HS-27A (cell line): ENCODE measurements around the gene KCNT1.
"Not testable (repeated sequence)": the region's sequence is repeated elsewhere in the genome, so short reads cannot be mapped to it uniquely, and the experiment has no call there.

ENCODE experiments used
- DNase-seq: peaks from one replicate; pipeline ENCODE4 v3.0.0-alpha.2; 2012; ENCODE audit warnings: low read depth, missing footprints

The KCNT1 gene

DNA sequence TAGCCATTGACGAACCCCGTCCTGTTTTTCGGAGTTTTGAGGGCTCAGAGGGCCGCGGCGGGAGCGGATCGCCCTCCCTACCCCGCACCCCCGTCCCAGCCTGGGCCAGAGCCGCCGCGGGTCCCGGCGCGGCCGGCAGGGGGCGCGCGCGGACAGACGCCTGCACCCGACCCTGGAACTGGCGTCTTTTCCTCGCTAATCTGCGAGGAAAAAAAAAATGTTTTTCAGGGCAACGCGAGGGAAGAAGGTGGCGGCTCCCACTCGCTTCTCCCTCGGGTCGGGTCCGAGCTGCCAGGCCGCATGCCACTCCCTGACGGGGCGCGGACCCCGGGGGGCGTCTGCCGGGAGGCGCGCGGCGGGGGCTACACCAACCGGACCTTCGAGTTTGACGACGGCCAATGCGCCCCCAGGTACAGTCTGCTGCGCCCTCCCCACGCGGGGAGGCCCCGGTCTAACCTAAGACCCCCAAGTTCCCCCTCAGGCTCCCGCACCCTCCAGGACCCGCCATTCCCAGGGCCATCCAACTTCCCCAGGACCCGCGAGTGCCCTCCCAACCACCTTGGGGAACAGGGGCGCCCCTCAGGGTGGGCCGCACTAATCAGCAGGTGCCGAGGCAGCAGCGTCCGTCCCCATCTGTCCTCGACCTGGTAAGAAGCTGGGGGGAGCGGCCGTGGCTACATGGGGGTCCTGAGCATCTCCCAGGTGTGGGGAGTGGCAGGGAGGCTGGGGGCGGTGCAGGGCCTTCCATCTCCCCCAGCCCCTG lies at the start of gene KCNT1:
Gene KCNT1, plus strand, starts transcription at position 227 of the 763 bp plus-strand sequence. Its CDS starts 74 bp downstream, at position 301.
- no peak for DNase-seq

DNA sequence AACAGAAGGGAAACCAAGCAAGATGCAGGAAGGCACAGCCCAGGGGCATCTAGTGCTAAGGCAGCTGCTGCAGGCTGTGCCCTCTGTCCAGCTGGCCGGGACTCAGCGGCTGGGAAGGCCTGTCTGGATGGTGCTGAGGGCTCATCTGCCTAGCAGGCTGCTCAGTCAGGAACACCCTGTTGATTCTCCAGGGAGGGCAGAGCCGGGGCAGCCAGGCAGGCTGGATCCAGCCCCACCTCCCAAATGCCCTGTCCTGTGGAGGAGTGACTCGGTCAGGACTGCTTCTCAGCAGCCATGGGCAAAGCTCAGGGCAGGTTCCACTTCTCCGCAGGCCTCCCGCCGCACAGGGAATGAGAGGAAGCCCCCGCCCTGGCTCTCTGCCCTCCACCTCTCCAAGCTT lies 46.7 kb upstream of the KCNT1 start:
- no peak for DNase-seq

DNA sequence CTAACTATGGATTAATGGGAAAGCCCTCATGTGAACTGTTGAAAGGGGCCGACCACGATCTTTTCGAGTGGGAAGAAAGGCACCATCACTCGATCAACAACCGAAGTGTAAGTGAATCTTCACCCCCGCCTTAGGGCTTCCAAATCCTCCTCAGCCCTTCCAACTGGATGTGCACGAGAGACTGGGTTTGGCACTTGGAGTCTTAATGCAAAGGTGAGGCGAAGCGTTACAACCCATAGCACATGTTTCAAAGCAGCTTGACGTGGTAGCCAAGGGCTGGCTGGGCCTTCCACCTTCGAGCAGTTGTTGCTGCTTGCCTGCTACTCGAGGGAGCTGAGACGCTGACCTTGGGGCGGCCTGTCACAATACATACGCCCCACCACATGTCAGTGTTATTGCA lies 44.6 kb upstream of the KCNT1 start:
- DNase-seq = no peak

DNA sequence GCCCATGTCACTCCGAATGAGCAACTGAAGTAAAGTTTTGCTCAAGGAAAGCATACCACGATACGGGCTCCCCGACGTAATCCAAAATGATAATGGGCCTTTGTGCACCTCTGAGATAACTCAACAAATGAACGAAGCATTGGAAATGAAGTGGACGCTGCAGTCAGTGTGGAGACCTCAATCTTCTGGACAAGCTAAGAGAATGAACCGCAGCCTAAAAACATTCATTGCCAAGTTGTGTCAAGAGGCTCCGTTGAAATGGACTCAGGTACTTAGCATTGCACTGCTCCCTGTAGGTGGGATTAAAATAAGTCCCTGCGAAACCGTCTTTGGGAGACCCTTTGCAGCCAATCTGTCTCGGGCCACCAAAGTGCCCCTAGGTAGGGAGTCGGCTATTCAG lies 42.7 kb upstream of the KCNT1 start:
- no peak for DNase-seq

DNA sequence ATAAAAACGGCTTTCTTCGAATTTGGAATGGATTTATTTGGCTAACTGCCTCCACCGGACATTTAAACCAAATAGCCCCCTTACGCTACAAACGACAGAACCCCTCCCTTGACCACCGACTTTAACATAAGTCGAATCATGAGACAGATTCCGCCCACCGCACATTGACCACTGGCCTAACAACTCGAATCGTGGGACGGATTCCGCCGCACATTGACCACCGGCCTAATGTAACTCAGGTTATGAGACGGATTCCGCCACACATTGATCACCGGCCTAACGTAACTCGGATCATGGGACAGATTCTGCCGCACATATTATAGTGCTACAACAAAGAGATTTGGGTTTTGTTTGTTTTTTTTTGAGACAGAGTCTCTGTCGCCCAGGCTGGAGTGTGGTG lies 41.6 kb upstream of the KCNT1 start:
- DNase-seq = no peak

DNA sequence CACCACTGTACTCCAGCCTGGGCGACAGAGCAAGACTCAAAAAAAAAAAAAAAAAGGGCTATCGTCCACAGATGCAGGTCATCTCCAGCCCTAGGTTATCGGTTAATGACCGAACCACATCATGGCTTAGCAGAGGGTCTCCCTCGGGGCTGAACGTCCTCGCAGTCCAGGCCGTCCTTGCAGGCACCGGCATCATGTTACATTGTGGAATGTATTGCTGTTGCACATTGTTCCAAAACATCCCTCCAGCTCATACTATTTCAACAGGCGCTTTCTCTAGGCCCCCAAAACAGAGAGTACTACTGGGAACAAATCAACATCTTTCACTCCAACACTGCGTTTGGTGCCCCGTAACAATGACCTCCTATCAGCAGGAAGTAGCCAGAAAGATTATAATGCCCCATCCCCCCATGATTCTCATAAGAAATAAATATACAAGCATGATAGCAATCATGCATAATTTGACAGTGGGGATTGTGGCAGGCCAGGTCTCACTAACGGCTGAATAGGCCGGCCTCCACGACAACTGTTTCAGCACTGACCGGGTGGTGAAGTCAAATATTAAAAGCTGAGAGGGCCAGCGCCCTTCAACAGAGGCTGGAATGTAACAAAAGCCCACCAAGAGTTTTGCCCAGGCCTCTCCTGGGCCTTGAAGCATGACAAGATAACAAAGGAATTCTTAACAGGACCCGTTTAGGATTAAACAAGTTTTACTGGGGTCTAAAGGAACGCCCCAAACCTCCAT lies 40.0 kb upstream of the KCNT1 start:
- DNase-seq = no peak

DNA sequence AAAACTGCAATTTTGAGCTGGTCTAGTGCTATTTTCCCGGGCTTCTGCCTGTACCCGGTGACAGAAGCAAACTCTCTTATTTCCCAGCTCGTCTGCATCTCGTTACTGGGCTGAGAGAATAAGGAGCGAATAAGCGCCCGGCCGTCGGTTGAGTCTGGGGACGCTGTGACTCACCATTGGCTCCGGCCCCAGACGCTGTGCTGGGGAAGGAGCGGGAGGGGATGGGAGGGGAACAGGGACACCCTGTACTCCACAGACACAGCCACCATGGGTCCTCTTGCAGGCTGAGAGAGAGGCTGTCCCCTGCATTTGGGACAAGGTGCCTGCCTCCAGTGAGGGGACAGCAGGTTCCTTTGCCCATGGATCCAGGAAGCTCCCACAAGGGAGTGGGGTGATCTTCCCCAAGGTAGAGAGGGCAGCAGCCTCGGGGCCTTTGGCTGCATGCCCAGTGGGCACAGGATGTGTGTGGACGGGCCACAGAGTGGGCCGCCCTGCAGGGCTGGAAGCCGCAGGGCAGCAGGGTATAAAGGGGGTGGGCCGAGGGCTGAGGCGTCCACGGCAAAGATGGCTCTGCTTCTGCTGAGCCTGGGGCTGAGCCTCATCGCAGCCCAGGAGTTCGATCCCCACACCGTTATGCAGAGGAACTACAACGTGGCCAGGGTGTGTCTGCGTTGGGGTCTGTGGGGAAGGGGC lies 39.1 kb upstream of the KCNT1 start, which contains the start of gene LCN9:
Gene LCN9, plus strand, starts transcription at position 552 of the 693 bp plus-strand sequence. Its CDS starts 13 bp downstream, at position 565.
- DNase-seq = no peak

DNA sequence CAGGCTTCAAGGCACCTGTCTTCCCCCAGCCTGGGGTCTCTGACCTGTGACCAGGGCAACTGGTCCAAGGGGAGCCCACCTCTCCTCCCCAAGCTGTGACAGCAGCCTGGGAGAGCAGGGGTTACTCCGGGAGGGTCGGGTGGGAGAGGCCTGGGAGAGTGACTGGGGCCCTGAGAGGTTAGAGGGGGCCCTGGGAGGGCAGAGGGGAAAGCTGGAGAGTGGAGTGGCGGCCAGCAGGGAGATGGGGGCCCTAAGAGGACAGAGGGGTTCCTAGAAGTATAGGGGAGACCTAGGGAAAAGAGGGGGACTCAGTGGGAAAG lies 38.6 kb upstream of the KCNT1 start:
- no peak for DNase-seq

DNA sequence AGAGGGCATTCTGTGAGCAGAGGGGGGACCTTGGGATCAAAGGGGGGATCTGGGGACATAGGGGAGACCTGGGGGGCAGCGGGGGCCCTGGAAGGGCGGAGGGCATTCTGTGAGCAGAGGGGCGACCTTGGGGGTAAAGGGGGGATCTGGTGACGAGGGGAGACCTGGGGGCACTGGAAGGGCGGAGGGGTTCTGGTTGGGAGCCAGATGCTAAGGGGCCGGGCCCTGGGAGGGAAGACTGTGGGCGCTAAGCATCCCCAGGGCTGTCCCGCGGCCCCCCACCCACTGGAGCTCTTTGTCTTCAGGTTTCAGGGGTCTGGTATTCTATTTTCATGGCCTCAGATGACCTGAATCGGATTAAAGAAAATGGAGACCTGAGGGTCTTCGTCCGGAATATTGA lies 38.1 kb upstream of the KCNT1 start:
- DNase-seq = no peak

DNA sequence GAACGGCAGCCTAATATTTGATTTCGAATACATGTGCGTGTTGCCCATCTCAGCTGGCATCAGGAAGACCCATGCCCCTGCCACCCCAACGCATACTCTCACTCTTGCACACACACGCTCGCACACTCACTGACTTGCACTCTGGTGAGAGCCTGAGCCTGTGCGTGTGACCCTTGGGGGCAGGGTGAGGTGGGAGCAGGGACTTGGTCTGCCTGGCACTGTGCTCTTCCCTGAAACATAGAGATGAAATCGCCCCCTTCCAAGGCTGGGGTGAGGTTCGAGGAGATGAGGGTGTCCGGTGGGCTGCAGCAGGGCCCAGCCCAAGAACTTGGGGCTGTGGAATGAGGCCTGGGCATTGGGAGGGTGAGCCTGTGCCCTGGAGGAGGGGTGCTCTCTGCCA lies 37.7 kb upstream of the KCNT1 start:
- no peak for DNase-seq

DNA sequence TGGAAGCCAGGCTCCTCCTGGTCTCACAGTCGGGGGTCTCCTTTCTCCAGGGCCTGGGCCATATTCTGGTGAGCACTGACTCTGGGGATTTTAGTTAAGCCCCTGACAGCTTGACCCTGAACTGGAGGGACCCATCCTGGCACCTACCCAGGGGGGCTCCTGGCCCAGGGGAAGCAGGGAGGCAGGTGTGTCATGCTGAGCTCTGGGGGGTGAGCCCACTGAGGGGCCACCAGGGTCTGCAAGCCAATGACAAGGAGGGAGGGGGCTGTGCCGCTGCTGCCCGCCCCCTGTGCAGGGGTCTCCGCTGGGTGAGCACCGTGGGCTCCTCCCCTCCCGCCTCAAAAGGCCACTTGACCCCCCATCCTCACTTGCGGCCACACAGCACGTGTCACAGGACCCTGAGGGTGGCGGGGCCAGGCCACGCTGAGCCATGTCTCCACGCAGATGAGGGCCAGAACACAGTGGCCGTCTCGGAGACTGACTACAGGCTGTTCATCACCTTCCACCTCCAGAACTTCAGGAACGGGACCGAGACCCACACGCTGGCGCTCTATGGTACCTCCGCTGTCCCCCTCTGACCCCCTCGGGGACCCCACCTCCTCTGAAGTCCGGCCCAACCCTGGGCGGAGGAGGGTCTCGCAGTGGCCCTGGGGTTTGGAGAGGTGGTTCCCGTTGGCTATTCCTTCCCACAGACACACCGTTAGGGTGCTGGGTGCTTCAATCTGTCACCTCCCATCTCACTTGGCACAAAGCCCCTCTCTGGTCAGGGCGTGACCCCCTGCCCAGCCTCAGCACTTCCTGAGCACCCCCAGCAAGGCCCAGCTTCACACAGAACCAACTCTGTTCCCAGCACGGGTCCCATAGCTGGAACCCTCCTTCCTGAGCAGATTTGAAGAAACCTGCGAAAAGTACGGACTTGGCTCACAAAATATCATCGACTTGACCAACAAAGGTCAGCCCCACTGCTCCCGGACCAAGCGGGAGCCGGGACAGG lies 36.9 kb upstream of the KCNT1 start:
- DNase-seq = no peak

DNA sequence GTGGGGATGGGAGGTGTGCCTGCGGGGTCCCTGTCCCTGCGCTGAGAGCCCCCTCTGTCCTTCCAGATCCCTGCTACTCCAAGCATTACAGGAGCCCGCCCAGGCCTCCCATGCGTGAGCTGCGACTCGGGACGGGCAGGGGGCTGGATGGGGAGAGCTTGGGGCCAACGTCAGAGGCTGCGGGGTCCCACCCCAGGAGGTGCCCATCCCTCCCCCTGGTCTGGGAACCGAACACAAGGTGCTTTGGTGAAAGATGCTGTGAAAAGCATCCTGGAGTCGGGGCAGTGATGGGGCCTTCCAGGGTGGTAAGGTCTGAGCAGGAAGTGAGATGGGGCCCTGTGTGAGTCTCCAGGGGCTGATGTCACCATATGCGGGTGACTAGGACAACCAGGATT lies 36.2 kb upstream of the KCNT1 start:
- no peak for DNase-seq

DNA sequence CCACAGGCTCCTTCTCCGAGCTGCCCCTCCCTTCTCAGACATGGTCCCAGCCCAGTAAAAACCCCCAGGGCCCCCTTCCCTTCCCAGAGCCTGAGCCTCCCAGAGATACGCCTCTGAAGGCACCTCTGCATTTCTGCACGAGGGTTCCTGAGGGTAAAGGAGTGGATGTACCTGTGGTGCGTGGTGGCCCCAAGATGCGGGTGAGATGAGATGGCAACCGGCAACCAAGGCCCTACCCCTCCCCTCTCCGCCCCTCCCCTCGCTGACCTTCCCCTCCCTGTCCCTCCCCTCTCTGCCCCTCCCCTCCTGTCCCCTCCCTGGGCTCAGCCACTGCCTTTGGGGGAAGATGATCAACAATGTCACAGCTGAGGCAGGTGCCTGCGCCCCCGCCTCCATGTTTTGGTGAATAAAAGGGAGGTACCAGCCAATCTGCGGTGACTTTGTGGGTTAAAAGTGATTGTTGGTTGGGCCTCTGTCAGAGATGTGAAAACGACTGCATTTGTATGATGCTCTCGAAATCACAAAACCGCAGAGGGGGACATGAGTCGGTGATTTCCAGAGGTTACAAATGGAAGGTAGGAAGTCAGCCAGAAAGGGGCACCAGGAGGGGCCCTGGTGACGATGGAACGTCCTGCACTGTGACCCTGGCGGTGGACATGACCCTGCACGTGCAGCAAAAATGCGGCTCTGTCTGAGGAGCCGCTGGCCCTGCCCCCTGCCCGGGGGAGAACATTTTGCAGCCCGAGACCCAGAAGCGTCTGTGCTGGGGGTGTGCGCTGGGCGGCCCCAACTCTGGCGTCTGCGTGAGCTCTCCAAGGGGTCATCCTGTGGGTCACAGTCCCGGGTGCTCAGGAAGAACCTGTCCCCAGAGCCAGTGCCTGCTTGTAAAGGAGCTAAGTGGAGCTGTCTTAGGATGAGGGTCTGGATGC lies 35.2 kb upstream of the KCNT1 start:
- DNase-seq = no peak

DNA sequence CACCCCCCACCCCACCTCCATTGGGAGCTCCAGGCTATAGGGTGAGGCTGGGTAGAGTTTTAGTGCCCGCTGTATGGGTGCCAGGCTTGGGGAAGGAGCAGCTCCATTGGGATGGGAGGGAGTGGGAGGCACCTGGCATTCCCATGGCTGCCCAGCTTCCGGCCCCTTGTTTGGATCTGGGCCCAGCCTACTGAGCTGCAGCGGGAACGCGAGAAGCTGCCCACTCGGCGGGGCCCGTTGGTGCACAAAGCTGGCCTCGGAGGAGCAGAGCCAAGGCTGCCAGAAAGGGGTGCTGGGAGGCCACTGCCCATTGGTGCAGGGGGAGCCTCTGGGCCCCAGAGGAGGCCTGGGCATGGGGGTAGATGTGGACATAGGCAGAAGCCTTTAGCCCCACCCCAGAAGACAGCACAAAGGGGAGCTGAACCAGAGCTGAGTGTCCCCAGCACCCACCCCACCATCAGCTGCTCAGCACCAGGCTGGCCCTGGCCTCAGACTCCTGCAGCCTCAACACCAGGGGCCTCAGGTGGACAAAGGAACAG lies 34.5 kb upstream of the KCNT1 start:
- DNase-seq = no peak

DNA sequence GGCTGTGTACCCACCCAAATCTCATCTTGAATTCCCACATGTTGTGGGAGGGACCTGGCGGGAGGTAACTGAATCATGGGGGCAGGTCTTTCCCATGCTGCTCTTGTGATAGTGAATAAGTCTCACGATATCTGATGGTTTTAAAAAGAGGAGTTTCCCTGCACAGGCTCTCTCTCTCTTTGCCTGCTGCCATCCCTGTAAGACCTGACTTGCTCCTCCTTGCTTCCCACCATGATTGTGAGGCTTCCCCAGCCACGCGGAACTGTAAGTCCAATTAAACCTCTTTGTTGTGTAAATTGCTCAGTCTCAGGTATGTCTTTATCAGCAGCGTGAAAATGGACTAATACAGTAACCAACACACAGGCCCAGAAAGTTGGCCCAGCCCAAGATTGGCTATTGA lies 33.0 kb upstream of the KCNT1 start:
- DNase-seq = not testable (repeated sequence)

DNA sequence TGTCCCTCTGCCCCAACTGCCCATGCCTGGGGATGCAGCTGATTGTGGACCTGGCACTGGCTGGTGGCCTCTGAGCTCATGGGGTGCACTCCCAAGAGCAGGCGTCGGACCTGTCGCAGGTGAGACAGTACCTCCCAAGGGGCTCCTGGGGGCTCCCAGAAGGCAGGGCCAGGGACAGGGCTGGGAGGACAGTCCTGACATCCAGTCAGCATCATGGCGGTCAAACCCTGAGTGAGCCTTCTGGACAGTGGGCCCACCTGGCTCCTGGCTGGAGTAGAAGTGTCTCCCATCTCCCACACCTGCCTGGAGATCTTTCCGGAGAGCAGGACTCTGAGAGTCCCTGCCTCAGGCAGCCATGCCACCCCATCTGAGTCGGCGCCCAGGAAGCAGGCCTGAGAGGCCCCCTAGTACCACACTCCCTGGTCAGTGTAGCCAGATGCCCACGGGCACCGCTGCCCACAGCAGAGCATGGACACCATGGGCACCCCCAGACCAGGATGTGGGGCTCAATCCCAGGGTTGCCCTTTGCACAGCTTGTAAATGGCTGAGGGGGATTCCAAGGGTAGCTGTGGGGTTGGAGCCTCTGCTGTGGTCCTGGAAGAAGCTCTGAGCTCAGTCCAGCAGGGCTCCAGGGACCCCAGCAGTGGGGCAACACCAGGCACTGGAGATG lies 32.2 kb upstream of the KCNT1 start:
- no peak for DNase-seq

DNA sequence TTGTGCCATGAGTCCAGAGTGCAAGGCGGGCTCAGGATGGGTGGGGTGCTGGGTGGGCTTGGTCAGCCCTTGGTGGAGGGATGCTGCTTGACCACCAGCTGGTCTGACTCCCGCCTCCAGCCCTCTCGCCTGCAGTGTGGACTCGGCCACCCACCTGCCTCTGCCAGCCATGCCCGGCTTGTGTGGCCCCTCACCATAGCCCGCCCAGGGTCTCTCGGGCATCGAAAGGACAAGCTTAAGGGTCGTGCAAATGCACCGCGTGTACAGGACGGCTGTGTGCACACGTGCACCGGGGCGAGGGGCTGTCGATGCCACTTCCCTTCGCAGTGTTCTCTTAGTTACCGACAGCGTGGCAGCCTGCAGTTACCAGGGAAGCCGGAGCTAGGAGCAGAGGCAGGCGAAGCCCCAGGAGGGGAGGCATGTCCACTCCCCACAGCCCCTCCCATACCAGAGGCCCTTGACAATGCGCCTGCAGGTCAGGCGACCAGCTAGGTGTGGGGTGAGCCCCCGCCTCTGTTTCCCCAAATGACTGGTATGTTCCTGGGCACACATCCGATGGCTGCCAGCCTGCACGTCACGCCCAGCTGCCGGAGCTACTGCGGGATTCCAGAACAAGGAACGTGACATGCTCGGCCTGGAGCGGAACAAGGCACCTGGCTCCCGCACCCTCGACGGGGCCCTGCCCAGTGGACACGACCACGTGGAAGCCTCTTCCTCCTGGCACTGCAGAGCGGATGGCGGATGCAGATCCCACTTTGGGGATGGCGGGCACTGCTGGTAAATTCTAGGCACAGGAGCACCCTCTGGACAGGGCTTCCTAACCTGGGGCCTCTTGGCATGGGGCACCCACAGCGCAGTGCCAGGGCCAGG lies 31.0 kb upstream of the KCNT1 start:
- no peak for DNase-seq

DNA sequence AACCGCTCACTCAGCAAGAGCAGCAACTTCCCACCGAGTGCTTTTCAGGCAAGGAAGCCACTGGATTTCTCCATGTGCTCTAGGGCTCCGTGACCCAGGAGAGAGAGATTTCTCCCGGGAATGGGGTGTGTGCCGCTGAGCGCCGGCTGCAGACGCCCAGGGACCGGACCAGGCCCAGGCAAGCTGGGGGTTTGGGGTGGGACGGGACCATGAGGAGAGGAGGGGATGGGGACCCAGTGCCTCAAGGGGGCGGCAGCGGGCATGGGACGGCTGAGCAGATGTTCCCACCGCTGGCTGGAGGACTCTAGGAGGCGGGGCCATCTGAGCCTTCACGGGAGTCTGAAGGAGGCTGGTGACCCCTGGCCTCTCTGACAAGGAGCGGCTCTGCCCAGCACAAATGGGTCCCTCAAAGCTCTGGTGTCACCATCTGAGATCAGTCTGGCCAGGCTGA lies 30.4 kb upstream of the KCNT1 start:
- no peak for DNase-seq

DNA sequence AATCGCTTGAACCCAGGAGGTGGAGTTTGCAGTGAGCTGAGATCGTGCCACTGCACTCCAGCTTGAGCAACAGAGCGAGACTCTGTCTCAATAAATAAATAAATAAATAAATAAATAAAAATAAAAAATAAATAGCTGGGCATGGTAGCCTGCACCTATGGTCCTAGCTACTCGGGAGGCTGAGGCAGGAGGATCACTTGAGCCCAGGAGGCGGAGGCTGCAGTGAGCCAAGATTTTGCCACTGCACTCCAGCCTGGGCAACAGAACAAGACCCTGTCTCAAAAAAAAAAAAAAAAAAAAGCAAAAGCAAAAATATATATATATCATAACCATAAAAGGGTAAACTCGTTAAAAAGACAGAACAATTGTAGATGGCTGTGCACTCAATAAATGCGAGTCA lies 29.2 kb upstream of the KCNT1 start:
- not testable (repeated sequence) for DNase-seq
